Endothelial cell of umbilical vein (primary cell): ENCODE data around the gene GAL3ST2. TPM values are rescaled to one million over a fixed set of nuclear protein-coding genes. Genes with fewer than 3 reads are reported as not detected.

Experiments
- BruUV-seq: library from RNA; stranded (reverse); fragments of 400-500 nt; replicated peaks from 2 replicates; lab custom pipeline; 2021; lab: Mats Ljungman, UMichigan
- CTCF ChIA-PET: fragments of 300-600, 350-600 bp; sonication (Branson Sonifier 250); formaldehyde crosslinking; loops from one replicate; lab custom pipeline; 2021; ENCODE audit warnings: antibody characterized with exemption, inconsistent platforms; lab: Charles Lee
- POLR2A ChIA-PET: fragments of 300-600, 350-600 bp; sonication (Branson Sonifier 250); formaldehyde crosslinking; loops from one replicate; lab custom pipeline; 2021; ENCODE audit warnings: antibody characterized with exemption, inconsistent platforms; lab: Charles Lee
- DNase-seq: peaks from one replicate; pipeline ENCODE4 v3.0.0-alpha.2; 2011; ENCODE audit warnings: low read depth, low spot score
- FAIRE-seq: peaks from 2 replicates; lab custom pipeline; 2011; peaks lifted over from hg19 to GRCh38; lab: Jason Lieb, UNC
- H2AFZ ChIP-seq: 2 replicates; pipeline ENCODE4 v1.6.0; 2012; ENCODE audit warnings: low read depth, low read length, control low read depth, inconsistent platforms
- H3K27ac ChIP-seq: 2 replicates; pipeline ENCODE4 v1.5.1; 2011; ENCODE audit warnings: low read depth, mild to moderate bottlenecking, control low read depth, low read length, moderate library complexity; ENCODE audit not compliant: insufficient read depth
- H3K27me3 ChIP-seq, 2 experiments: 2 replicates each; pipeline versions ENCODE4 v1.6.0 to v1.6.1; 2011; ENCODE audit warnings: low read length in 2 of 2, mixed read lengths in 1 of 2; ENCODE audit not compliant: control insufficient read depth in 2 of 2, insufficient read depth in 2 of 2
- H3K36me3 ChIP-seq, 2 experiments: 2 replicates in 1 of 2; 3 replicates in 1 of 2; pipeline ENCODE4 v1.5.1; 2011; ENCODE audit warnings: low read length in 2 of 2, mild to moderate bottlenecking in 1 of 2, moderate library complexity in 1 of 2; ENCODE audit not compliant: control insufficient read depth in 2 of 2, insufficient read depth in 2 of 2; ENCODE audit errors: extremely low read depth in 1 of 2
- H3K4me1 ChIP-seq: 3 replicates; pipeline ENCODE4 v1.5.1; 2011; ENCODE audit warnings: mild to moderate bottlenecking, low read length; ENCODE audit not compliant: control insufficient read depth, insufficient read depth; ENCODE audit errors: extremely low read depth
- H3K4me2 ChIP-seq: 2 replicates; pipeline ENCODE4 v1.6.1; 2011; ENCODE audit warnings: low read length, control low read depth, mixed read lengths; ENCODE audit not compliant: insufficient read depth
- H3K4me3 ChIP-seq, 3 experiments: fragments of 200-600 bp in 1 of 3; sonication (generic), shearing (Covaris generic) in 1 of 3; replicated peaks in 1 of 3; 2 replicates each; pipeline ENCODE4 v1.5.1; 2011 to 2016; ENCODE audit warnings: control low read depth in 3 of 3, low read length in 3 of 3, mild to moderate bottlenecking in 2 of 3, inconsistent platforms in 1 of 3, low read depth in 1 of 3, moderate library complexity in 1 of 3; ENCODE audit not compliant: insufficient read depth in 1 of 3
- H3K79me2 ChIP-seq: 2 replicates; pipeline ENCODE4 v1.6.0; 2012; ENCODE audit warnings: low read length, inconsistent platforms; ENCODE audit not compliant: control insufficient read depth, insufficient read depth
- H3K9ac ChIP-seq: replicated peaks from 2 replicates; pipeline ENCODE3; 2011; ENCODE audit warnings: low read length, control low read depth; ENCODE audit not compliant: insufficient read depth; ENCODE audit errors: extremely low read depth
- H3K9me1 ChIP-seq: replicated peaks from 3 replicates; pipeline ENCODE4 v1.6.0; 2011; ENCODE audit warnings: mild to moderate bottlenecking, low read length; ENCODE audit not compliant: control insufficient read depth, insufficient read depth; ENCODE audit errors: extremely low read depth
- H3K9me3 ChIP-seq: replicated peaks from 2 replicates; pipeline ENCODE4 v1.5.1; 2012; ENCODE audit warnings: low read length, inconsistent platforms; ENCODE audit not compliant: control insufficient read depth, insufficient read depth
- H4K20me1 ChIP-seq: replicated peaks from 2 replicates; pipeline ENCODE3; 2011; ENCODE audit warnings: mild to moderate bottlenecking, low read length; ENCODE audit not compliant: control insufficient read depth, insufficient read depth; ENCODE audit errors: extremely low read depth
- EZH2 ChIP-seq: IDR thresholded peaks from 2 replicates; pipeline ENCODE4 v1.6.1; 2012; ENCODE audit warnings: borderline replicate concordance, low read depth, mild to moderate bottlenecking, moderate library complexity, low read length, inconsistent platforms; ENCODE audit not compliant: severe bottlenecking
- FOS ChIP-seq: IDR thresholded peaks from 2 replicates; pipeline ENCODE4 v1.6.1; 2011; ENCODE audit warnings: mild to moderate bottlenecking, low read length, moderate library complexity, borderline replicate concordance; ENCODE audit not compliant: insufficient read depth
- GATA2 ChIP-seq: IDR thresholded peaks from 2 replicates; pipeline ENCODE4 v1.7.0; 2011; ENCODE audit warnings: low read depth, mild to moderate bottlenecking, moderate library complexity, mixed read lengths, low read length; ENCODE audit not compliant: insufficient read length, insufficient read depth
- JUN ChIP-seq: IDR thresholded peaks from 2 replicates; pipeline ENCODE4 v1.6.1; 2011; ENCODE audit warnings: borderline replicate concordance, low read depth; ENCODE audit not compliant: insufficient read length, insufficient read depth
- MAX ChIP-seq: IDR thresholded peaks from 2 replicates; pipeline ENCODE4 v1.6.1; 2011; ENCODE audit not compliant: insufficient read depth, insufficient read length
- MYC ChIP-seq: IDR thresholded peaks from one replicate; pipeline ENCODE4 v1.6.1; 2011; ENCODE audit warnings: mild to moderate bottlenecking, low read depth, low read length
- POLR2A ChIP-seq: IDR thresholded peaks from 2 replicates; pipeline ENCODE4 v1.6.1; 2012; ENCODE audit warnings: low read depth, mild to moderate bottlenecking, control low read depth, low read length
- POLR2AphosphoS5 ChIP-seq: IDR thresholded peaks from 2 replicates; pipeline ENCODE4 v1.6.1; 2012; ENCODE audit warnings: low read depth, mild to moderate bottlenecking, control low read depth, low read length, moderate library complexity; ENCODE audit not compliant: insufficient read depth
- dilution Hi-C: fragments of 300-500 bp; cut with MboI; formaldehyde crosslinking; loops from one replicate; pipeline ENCODE4 v1.15.0; 2019; ENCODE audit warnings: low sequenced_read_pairs; ENCODE audit not compliant: extremely low pct_ligation_motif_present
- intact Hi-C: fragments of 100-400 bp; cut with micrococcal nuclease; formaldehyde crosslinking; loops from one replicate; pipeline ENCODE4 v1.10.0; 2022
- polyA plus RNA-seq, 4 experiments: library from polyadenylated mRNA; depleted of rRNA in 3 of 4; stranded (reverse) in 3 of 4; unstranded in 1 of 4; fragments of >200 nt; gene quantifications; 2 replicates each; pipeline versions ENCODE4 v1.2.1 to v1.2.3, GENCODE V29; 2011 to 2012; ENCODE audit warnings: missing spikeins in 1 of 4
- total RNA-seq: library from RNA; stranded (reverse); gene quantifications from 2 replicates; pipeline ENCODE4 v1.2.3, GENCODE V29; 2021
- TF ChIP-seq, protein P1 (sequence below), 2 donors: IDR thresholded peaks; 1 replicate in 1 of 2; 2 replicates in 1 of 2; pipeline ENCODE4 v1.5.1; 2011; ENCODE audit warnings: low read length in 2 of 2, mild to moderate bottlenecking in 2 of 2, moderate library complexity in 2 of 2, control low read depth in 1 of 2, inconsistent platforms in 1 of 2, low read depth in 1 of 2; ENCODE audit not compliant: insufficient read depth in 1 of 2; ENCODE audit errors: extremely low read depth in 1 of 2

Gene GAL3ST2
- total and polyA plus RNA-seq, 2 donors (not counting 3 experiments of a cell fraction or from before 2014, with no cell fraction given) = not detected

- peaks cover 7% of the 10 kb centered on the region for H3K4me1 ChIP-seq
- BruUV-seq = no TSS peak
- H3K9me3 ChIP-seq = no peaks in the 10 kb centered on the region
- ChIA-PET POLR2A (no interaction called here), CTCF (no interaction called here)
- intact Hi-C loops (no loop called here), dilution Hi-C loops (no loop called here)
- H3K4me3 ChIP-seq = no peak overlapping the region
- FAIRE-seq (no peak), DNase-seq (no peak)
- H3K4me2 ChIP-seq = no peak overlapping the region
- H3K9ac ChIP-seq = no peak overlapping the region
- TF ChIP-seq POLR2AphosphoS5 (no peak), JUN (no peak), POLR2A (no peak), MYC (no peak), EZH2 (no peak), GATA2 (no peak), MAX (no peak), FOS (no peak)
- TF ChIP-seq, protein P1, sequence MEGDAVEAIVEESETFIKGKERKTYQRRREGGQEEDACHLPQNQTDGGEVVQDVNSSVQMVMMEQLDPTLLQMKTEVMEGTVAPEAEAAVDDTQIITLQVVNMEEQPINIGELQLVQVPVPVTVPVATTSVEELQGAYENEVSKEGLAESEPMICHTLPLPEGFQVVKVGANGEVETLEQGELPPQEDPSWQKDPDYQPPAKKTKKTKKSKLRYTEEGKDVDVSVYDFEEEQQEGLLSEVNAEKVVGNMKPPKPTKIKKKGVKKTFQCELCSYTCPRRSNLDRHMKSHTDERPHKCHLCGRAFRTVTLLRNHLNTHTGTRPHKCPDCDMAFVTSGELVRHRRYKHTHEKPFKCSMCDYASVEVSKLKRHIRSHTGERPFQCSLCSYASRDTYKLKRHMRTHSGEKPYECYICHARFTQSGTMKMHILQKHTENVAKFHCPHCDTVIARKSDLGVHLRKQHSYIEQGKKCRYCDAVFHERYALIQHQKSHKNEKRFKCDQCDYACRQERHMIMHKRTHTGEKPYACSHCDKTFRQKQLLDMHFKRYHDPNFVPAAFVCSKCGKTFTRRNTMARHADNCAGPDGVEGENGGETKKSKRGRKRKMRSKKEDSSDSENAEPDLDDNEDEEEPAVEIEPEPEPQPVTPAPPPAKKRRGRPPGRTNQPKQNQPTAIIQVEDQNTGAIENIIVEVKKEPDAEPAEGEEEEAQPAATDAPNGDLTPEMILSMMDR (IDR thresholded peaks at IDR 0.05; ENCODE audit: extremely low read depth in 1 of 2, insufficient read depth in 1 of 2, low read depth in 1 of 2, low read length in 2 of 2) = no peak
- H3K27me3 ChIP-seq = peaks cover 10 to 12% of the 10 kb centered on the region in 2 experiments
- no peaks in the 10 kb centered on the region for H4K20me1 ChIP-seq
- no peaks in the 10 kb centered on the region for H3K79me2 ChIP-seq
- no peaks in the 10 kb centered on the region for H3K9me1 ChIP-seq
- peak overlapping the region; percentile 41 for H2AFZ ChIP-seq
- no peaks in the 10 kb centered on the region for H3K36me3 ChIP-seq
- H3K27ac ChIP-seq = no peak overlapping the region
Observed at GRCh38 chr2:241842620-241843211, 66.1 kb downstream of the GAL3ST2 start.
